Stimulated activated CD4-positive, alpha-beta T cell treated with anti-CD3 and anti-CD28 coated beads, Interleukin-12 subunit alpha, Interleukin-12 subunit beta, amount 100 ng/mL, for 4 hours (primary cell): ENCODE results near the gene PAXX.

Source experiments
- DNase-seq: peaks from one replicate; pipeline ENCODE4 v3.0.0-alpha.2; 2020

PAXX gene

GRCh38 chr9:136953771-136954269 lies 38.4 kb upstream of the PAXX start:
- DNase-seq: no peak

GRCh38 chr9:136954270-136955083 lies 37.7 kb upstream of the PAXX start:
- DNase-seq: no peak

- DNase-seq: no peak
Measured at GRCh38 chr9:136955202-136955942, 36.9 kb upstream of the PAXX start.

- DNase-seq: no peak
Measured at GRCh38 chr9:136955943-136956335, 36.3 kb upstream of the PAXX start.

GRCh38 chr9:136956604-136957003 lies 35.6 kb upstream of the PAXX start:
- no peak for DNase-seq

- DNase-seq: no peak
Measured at GRCh38 chr9:136957461-136957860, 34.8 kb upstream of the PAXX start.

GRCh38 chr9:136957901-136958300 lies 34.3 kb upstream of the PAXX start:
- no peak for DNase-seq

- DNase-seq: no peak
Measured at GRCh38 chr9:136958473-136958872, 33.7 kb upstream of the PAXX start.

- no peak for DNase-seq
Measured at GRCh38 chr9:136958898-136959850, 33.0 kb upstream of the PAXX start.

GRCh38 chr9:136960212-136960937 lies 31.8 kb upstream of the PAXX start:
- no peak for DNase-seq

GRCh38 chr9:136960938-136961275 lies 31.3 kb upstream of the PAXX start:
- DNase-seq: no peak

GRCh38 chr9:136961279-136962065 lies 30.8 kb upstream of the PAXX start:
- DNase-seq: no peak

- DNase-seq: no peak
Measured at GRCh38 chr9:136962163-136962562, 30.1 kb upstream of the PAXX start.

GRCh38 chr9:136962701-136963248 lies 29.4 kb upstream of the PAXX start:
- no peak for DNase-seq

- no peak for DNase-seq
Measured at GRCh38 chr9:136963341-136963740, 28.9 kb upstream of the PAXX start.

- DNase-seq: no peak
Measured at GRCh38 chr9:136963751-136964150, 28.5 kb upstream of the PAXX start.

GRCh38 chr9:136964171-136964689 lies 28.0 kb upstream of the PAXX start:
- DNase-seq: no peak

GRCh38 chr9:136964833-136965422 lies 27.3 kb upstream of the PAXX start:
- no peak for DNase-seq

GRCh38 chr9:136965771-136966484 lies 26.3 kb upstream of the PAXX start:
- DNase-seq: no peak
